Measurements from ENCODE around the gene XPA. TPM values are rescaled to one million over a fixed set of nuclear protein-coding genes. Genes with fewer than 3 reads are reported as not detected.

Gene XPA
- total RNA-seq, 2 experiments from 2014 or later, result 8.7 to 11.1 TPM

DNA sequence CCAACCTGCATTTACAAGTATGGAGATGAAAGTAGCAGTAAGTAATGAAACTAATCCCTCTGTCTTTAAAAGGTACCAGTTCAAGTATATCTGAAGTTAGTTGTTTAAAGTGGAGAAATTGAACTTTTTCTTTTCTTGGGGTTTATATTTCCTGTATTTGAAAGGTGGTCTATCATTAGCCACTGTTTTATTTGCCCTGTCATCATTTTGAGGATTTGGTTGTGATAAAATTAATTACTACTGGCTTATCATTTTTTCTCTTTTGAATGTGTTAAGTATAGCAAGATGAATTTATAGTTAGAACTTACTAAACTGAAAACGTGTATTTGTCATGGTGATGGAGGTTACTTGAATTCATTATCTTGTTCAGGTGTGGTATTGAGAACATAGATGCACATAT lies 38.4 kb downstream of the XPA start:
- Mint-ChIP-seq H3K4me3 (no peak overlapping the region), H3K9me3 (ENCODE audit: low read depth) (no peaks in the 10 kb centered on the region), H3K36me3 (ENCODE audit: low read depth) (peaks cover 60% of the 10 kb centered on the region), H3K27ac (no peak overlapping the region), H3K4me1 (peaks cover 2% of the 10 kb centered on the region), H3K27me3 (no peaks in the 10 kb centered on the region)
- ChIA-PET POLR2A (no interaction called here), CTCF (no interaction called here)
- intact Hi-C loops (cut with DNase I, micrococcal nuclease), result no loop called here
- ATAC-seq (no peak), DNase-seq (no peak)

DNA sequence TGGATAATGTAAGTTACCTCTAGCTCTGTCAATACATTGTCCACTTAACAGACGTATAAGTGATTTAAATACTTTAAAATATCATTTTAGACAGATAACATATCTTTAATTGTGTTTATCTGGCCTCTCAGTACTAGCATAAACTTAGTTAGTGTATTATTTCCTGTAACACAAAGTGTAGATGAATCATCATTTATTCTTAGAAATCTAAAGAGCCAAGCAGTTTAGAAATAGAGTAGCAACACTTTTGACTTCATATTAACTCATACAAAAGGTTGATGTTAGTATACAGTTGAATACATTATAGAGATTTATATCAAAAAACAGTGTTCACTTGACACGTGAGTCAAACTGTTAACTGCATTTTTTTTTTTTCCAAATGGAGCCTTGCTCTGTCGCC lies 45.5 kb downstream of the XPA start:
- intact Hi-C loops (cut with DNase I, micrococcal nuclease), result loop anchor here in 1 of 2 experiments (2.0 kb wide), 2 partner anchors 17 kb away; no protein-coding TSS in a partner anchor
- ChIA-PET CTCF (no interaction called here), POLR2A (interaction anchor here (0.6 kb wide), 1 partner anchor 611 kb away, joined by 3 read pairs; no protein-coding TSS in a partner anchor)
- H3K4me1 Mint-ChIP-seq, result no peaks in the 10 kb centered on the region
- H3K9me3 Mint-ChIP-seq (ENCODE audit: low read depth), result no peaks in the 10 kb centered on the region
- ATAC-seq (peak; percentile 53), DNase-seq (no peak)
- no peaks in the 10 kb centered on the region for H3K27me3 Mint-ChIP-seq
- H3K4me3 Mint-ChIP-seq, result no peak overlapping the region
- peak overlapping the region; percentile 55 for H3K27ac Mint-ChIP-seq
- peaks cover 45% of the 10 kb centered on the region for H3K36me3 Mint-ChIP-seq (ENCODE audit: low read depth)

DNA sequence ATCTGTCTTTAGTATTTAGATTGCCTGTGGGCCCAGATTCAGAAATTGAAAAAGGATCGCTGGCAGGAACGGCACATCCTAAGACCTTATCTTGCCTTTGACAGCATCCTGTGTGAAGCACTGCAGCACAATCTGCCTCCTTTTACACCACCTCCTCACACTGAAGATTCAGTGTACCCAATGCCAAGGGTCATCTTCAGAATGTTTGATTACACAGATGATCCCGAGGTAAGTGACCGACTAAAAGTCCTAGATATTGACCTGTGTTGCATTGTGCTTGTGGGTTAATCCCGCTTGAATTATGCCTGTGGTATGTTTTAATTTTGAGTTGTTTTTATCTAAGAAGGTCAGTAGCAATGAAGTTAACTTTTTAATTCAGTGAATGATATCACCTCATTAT lies 49.1 kb downstream of the XPA start:
- H3K36me3 Mint-ChIP-seq (ENCODE audit: low read depth), result peaks cover 38% of the 10 kb centered on the region
- intact Hi-C loops (cut with DNase I, micrococcal nuclease), result no loop called here
- POLR2A ChIA-PET, result no interaction called here

DNA sequence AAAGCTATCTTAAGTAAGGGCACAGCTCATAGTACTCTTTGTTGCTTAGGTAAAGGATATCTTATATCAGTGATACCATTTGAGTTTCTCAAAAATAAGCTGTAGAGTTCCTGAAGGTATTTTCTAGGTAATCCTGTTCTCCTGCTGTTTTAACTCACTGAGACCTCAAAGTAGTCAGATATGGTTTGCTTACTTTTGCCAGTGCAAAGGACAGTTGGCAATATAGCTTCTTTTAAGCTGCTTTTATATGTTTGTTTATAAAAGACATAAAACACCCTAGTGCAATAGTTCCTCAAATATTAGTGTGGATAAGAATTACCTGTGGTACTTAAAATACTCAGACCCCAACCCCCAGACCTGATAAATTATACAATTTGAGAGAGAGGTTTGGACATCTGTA lies 51.4 kb downstream of the XPA start:
- intact Hi-C loops (cut with DNase I, micrococcal nuclease), result no loop called here
- H3K27me3 Mint-ChIP-seq, result no peaks in the 10 kb centered on the region
- H3K4me1 Mint-ChIP-seq, result peaks cover 3% of the 10 kb centered on the region
- H3K9me3 Mint-ChIP-seq (ENCODE audit: low read depth), result no peaks in the 10 kb centered on the region
- no peak overlapping the region for H3K27ac Mint-ChIP-seq
- H3K36me3 Mint-ChIP-seq (ENCODE audit: low read depth), result peaks cover 38% of the 10 kb centered on the region
- H3K4me3 Mint-ChIP-seq, result no peak overlapping the region
- ATAC-seq (no peak), DNase-seq (no peak)
- POLR2A ChIA-PET, result no interaction called here
- CTCF ChIA-PET, result interaction anchor here (1.0 to 1.3 kb wide), 4 partner anchors 9 to 47 kb away, joined by 3 to 6 read pairs (median 6); no protein-coding TSS in a partner anchor

More for the DNA sequence above, 49.1 kb downstream of the XPA start:
- no peak for ATAC-seq
- H3K27ac Mint-ChIP-seq, result no peak overlapping the region
- H3K27me3 Mint-ChIP-seq, result no peaks in the 10 kb centered on the region
- CTCF ChIA-PET, result interaction anchor here (0.9 to 1.5 kb wide), 5 partner anchors 8 to 49 kb away, joined by 3 to 6 read pairs (median 5); partner anchors contain the start of gene NCBP1
- peaks cover 3% of the 10 kb centered on the region for H3K4me1 Mint-ChIP-seq
- no peak overlapping the region for H3K4me3 Mint-ChIP-seq
- H3K9me3 Mint-ChIP-seq (ENCODE audit: low read depth), result no peaks in the 10 kb centered on the region
- no peak for DNase-seq

- Mint-ChIP-seq H3K4me3 (no peak overlapping the region), H3K9me3 (ENCODE audit: low read depth) (no peaks in the 10 kb centered on the region), H3K4me1 (peaks cover 46% of the 10 kb centered on the region), H3K36me3 (ENCODE audit: low read depth) (peaks cover 30% of the 10 kb centered on the region), H3K27me3 (no peaks in the 10 kb centered on the region), H3K27ac (no peak overlapping the region)
- DNase-seq, result no peak
- POLR2A ChIA-PET, result interaction anchor here (0.6 kb wide), 1 partner anchor 49 kb away, joined by 3 read pairs; no protein-coding TSS in a partner anchor
- CTCF ChIA-PET, result interaction anchor here (0.8 to 1.7 kb wide), 4 partner anchors 8 to 250 kb away, joined by 3 to 5 read pairs (median 3); no protein-coding TSS in a partner anchor
- intact Hi-C loops (cut with DNase I, micrococcal nuclease), result no loop called here
- ATAC-seq, result no peak
Observed at GRCh38 chr9:97640325-97640724, 56.8 kb downstream of the XPA start.

DNA sequence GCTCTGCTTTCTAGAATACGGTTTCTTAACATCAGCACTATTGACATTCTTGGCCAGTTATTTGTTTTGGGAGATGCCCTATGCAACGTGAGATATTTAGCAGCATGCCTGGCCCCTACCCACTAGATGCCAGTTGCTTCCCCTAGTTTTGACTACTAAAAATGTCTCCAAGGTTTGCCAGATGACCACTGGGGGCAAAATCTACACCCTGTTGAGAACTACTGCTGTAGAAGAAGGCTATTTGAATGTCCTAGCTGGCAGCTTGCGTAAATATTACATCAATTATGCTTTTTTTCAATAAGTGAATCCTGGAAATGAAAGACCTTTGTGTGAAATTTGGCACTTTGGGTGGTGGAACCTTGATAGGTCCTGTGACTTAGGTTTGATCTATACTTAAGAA lies 58.5 kb downstream of the XPA start:
- Mint-ChIP-seq H3K4me1 (peaks cover 50% of the 10 kb centered on the region), H3K27me3 (no peaks in the 10 kb centered on the region), H3K9me3 (ENCODE audit: low read depth) (no peaks in the 10 kb centered on the region), H3K36me3 (ENCODE audit: low read depth) (peaks cover 34% of the 10 kb centered on the region), H3K4me3 (no peak overlapping the region), H3K27ac (no peak overlapping the region)
- peak; percentile 11 for DNase-seq
- ATAC-seq, result no peak
- ChIA-PET CTCF (interaction anchor here (0.7 to 1.1 kb wide), 5 partner anchors 9 to 65 kb away, joined by 3 to 6 read pairs (median 3); no protein-coding TSS in a partner anchor), POLR2A (no interaction called here)
- intact Hi-C loops (cut with DNase I, micrococcal nuclease), result loop anchor here in 1 of 2 experiments (10.0 kb wide), 1 partner anchor 624 kb away; no protein-coding TSS in a partner anchor

DNA sequence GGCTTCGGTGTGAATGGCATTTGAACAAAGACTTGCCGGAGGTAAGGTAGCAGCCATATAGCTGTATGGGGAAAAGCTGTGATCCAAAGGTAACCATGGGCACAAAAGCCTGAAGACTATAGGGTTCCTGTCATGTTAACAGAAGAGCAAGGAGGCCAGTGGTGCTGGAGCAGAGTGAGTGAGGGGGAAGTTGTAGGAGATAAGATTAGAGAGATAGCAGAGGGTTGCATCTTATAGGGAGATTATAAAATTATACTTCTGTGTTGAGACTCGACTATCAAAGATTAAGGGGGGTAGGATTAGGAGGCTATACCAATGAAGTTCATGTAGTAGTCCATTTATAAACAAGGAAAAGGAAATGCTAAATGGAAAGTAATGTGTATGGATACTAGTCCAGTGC lies 60.2 kb downstream of the XPA start:
- intact Hi-C loops (cut with DNase I, micrococcal nuclease), result loop anchor here in 1 of 2 experiments (10.0 kb wide), 1 partner anchor 622 kb away; no protein-coding TSS in a partner anchor
- DNase-seq (no peak), ATAC-seq (no peak)
- CTCF ChIA-PET, result interaction anchor here (0.9 to 1.6 kb wide), 3 partner anchors 9 to 40 kb away, joined by 3 to 5 read pairs (median 4); no protein-coding TSS in a partner anchor
- POLR2A ChIA-PET, result interaction anchor here (0.7 kb wide), 1 partner anchor 12 kb away, joined by 3 read pairs; no protein-coding TSS in a partner anchor
- H3K27ac Mint-ChIP-seq, result peak overlapping the region; percentile 5
- H3K4me1 Mint-ChIP-seq, result peaks cover 52% of the 10 kb centered on the region
- peak overlapping the region; percentile 12 for H3K4me3 Mint-ChIP-seq
- no peaks in the 10 kb centered on the region for H3K9me3 Mint-ChIP-seq (ENCODE audit: low read depth)
- H3K36me3 Mint-ChIP-seq (ENCODE audit: low read depth), result peaks cover 27% of the 10 kb centered on the region
- no peaks in the 10 kb centered on the region for H3K27me3 Mint-ChIP-seq

DNA sequence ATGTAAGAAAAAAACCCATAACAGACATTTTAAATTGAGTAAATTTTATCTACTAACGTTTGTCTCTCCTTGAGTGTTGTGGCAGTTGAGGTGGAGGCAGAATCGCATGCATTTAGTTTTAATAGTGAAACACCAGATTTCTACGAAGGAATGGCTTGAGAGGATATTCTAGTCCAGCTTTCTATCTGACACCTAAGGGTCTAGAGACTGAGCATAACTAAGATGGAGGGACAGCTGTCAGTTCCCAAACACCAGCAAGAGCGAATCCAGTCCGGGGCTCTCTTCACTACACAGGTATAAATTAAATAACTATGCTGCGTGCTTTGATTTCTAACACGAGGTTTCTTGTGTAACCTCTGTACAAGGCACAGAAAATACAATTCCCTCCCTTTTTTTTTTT lies 62.1 kb downstream of the XPA start:
- intact Hi-C loops (cut with DNase I, micrococcal nuclease), result loop anchor here in 1 of 2 experiments (2.0 to 10.0 kb wide), 2 partner anchors 16 to 620 kb away; no protein-coding TSS in a partner anchor
- CTCF ChIA-PET, result interaction anchor here (1.2 kb wide), 1 partner anchor 19 kb away, joined by 4 read pairs; no protein-coding TSS in a partner anchor
- H3K4me1 Mint-ChIP-seq, result peaks cover 55% of the 10 kb centered on the region
- H3K9me3 Mint-ChIP-seq (ENCODE audit: low read depth), result no peaks in the 10 kb centered on the region
- ATAC-seq (no peak), DNase-seq (no peak)
- peaks cover 22% of the 10 kb centered on the region for H3K36me3 Mint-ChIP-seq (ENCODE audit: low read depth)
- POLR2A ChIA-PET, result interaction anchor here (0.6 kb wide), 1 partner anchor 49 kb away, joined by 8 read pairs; no protein-coding TSS in a partner anchor
- H3K4me3 Mint-ChIP-seq, result peak overlapping the region; percentile 92
- no peaks in the 10 kb centered on the region for H3K27me3 Mint-ChIP-seq
- H3K27ac Mint-ChIP-seq, result peak overlapping the region; percentile 99

- no peaks in the 10 kb centered on the region for H3K9me3 Mint-ChIP-seq (ENCODE audit: low read depth)
- DNase-seq (no peak), ATAC-seq (no peak)
- intact Hi-C loops (cut with DNase I, micrococcal nuclease), result loop anchor here (1.0 to 10.0 kb wide), 19 partner anchors 17 to 1216 kb away; partner anchors contain the start of genes XPA (in 2 of the 2), HABP4 (in 1 of the 2), PRXL2C (in 1 of the 2) and TDRD7 (in 1 of the 2)
- ChIA-PET CTCF (interaction anchor here (0.6 to 3.0 kb wide), 8 partner anchors 14 to 268 kb away, joined by 3 to 21 read pairs (median 5); partner anchors contain the start of gene XPA), POLR2A (interaction anchor here (0.9 to 1.8 kb wide), 7 partner anchors 15 to 396 kb away, joined by 3 to 8 read pairs (median 4); partner anchors contain the start of genes ANP32B, TMOD1, TRMO and XPA)
- H3K4me1 Mint-ChIP-seq, result peaks cover 51% of the 10 kb centered on the region
- no peaks in the 10 kb centered on the region for H3K27me3 Mint-ChIP-seq
- peak overlapping the region; percentile 99 for H3K27ac Mint-ChIP-seq
- peak overlapping the region; percentile 92 for H3K4me3 Mint-ChIP-seq
- peaks cover 19% of the 10 kb centered on the region for H3K36me3 Mint-ChIP-seq (ENCODE audit: low read depth)
Observed at GRCh38 chr9:97633859-97634490, 63.2 kb downstream of the XPA start.

GRCh38 chr9:97632985-97633858 lies 63.9 kb downstream of the XPA start, which contains the start of the genes NCBP1 and TSTD2:
TSS of gene NCBP1 (plus strand) at chr9:97633821. CDS start at chr9:97633882, 61 bp downstream.
TSS of gene TSTD2 (minus strand) at chr9:97633368. CDS start at chr9:97627562, 5,806 bp downstream.
- POLR2A ChIA-PET, result interaction anchor here (0.6 to 1.8 kb wide), 11 partner anchors 15 to 1150 kb away, joined by 3 to 8 read pairs (median 3); partner anchors contain the start of genes ANP32B, TMOD1, TRMO and XPA
- DNase-seq (peak; percentile 98), ATAC-seq (peak; percentile 91)
- Mint-ChIP-seq H3K9me3 (ENCODE audit: low read depth) (no peaks in the 10 kb centered on the region), H3K27ac (peak within 1 kb of the TSS; percentile 99), H3K4me1 (peaks cover 48% of the 10 kb centered on the region), H3K4me3 (peak within 1 kb of the TSS; percentile 92), H3K27me3 (no peaks in the 10 kb centered on the region), H3K36me3 (ENCODE audit: low read depth) (peaks cover 19% of the 10 kb centered on the region)
- intact Hi-C loops (cut with DNase I, micrococcal nuclease), result loop anchor here (1.0 to 10.0 kb wide), 18 partner anchors 64 to 1215 kb away; partner anchors contain the start of genes XPA (in 2 of the 2), HABP4 (in 1 of the 2), PRXL2C (in 1 of the 2) and TDRD7 (in 1 of the 2)
- CTCF ChIA-PET, result interaction anchor here (0.6 to 3.0 kb wide), 12 partner anchors 10 to 291 kb away, joined by 3 to 21 read pairs (median 5); partner anchors contain the start of gene XPA
